Stimulated activated CD8-positive, alpha-beta memory T cell treated with anti-CD3 and anti-CD28 coated beads, Interleukin-12 subunit alpha, Interleukin-12 subunit beta, amount 100 ng/mL, for 24 hours (primary cell): ENCODE measurements around the gene CDKAL1.

ENCODE experiments used
- DNase-seq: peaks from one replicate; pipeline ENCODE4 v3.0.0-alpha.2; 2020; ENCODE audit errors: extremely low read depth

The CDKAL1 gene

DNA sequence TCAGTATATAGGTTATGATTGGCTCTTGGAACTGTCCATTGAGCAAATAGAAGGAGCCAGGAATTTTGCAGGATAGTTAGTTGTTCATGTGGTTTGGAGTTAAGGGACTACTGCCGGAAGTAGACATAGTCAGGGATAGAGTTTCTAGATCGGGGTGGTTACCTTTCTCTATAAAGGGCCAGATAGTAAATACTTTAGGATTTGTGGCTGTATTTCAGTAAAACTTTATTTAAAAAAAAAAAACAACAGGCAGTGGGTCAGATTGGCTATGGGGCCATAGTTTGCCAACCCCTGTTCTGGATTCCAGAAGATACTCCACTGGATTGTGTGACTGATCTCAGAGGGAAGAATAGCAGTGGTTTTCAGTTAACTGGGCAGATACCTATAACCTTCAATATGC lies 570.0 kb downstream of the CDKAL1 start:
- DNase-seq = no peak

GRCh38 chr6:21107796-21108195 lies 573.5 kb downstream of the CDKAL1 start:
- DNase-seq = no peak

DNA sequence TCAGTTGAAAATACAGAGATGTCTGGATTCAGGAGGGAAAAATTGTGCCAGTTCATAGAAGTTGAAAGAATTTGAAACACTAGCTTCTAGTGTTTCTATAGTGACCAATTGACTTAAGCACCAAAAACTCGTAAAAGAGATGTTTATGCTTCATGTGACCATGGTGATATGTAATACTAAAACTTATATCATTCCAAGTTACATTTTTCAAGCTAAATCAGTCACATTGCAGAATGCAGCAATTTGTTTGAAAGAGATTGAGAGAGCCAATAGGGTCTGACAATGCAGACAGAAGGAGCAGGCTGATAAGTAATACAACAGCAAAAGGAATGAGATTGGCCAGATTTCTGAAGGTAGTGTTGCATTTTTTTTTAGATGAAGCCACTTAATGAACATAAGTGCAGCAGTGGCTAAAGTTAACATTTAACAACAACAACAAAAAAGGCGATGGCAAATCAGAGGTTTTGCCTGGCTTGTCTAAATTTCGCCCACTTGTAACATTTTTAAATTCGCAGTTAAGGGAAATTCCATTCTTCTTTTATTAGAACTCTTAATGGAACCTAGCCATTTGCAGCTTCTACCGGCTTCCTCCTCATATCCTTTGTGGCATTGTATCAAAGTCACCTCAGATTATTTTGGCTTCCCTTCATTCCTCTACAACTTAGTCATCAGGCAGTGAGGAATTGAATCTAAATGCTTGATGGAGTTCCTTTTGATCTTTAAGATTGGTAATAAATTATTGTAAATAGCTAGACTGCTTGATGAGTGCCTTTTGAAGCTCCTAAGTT lies 575.3 kb downstream of the CDKAL1 start:
- DNase-seq = no peak

- DNase-seq = no peak
These were observed 576.4 kb downstream of the CDKAL1 start for GRCh38 chr6:21110684-21111083.

GRCh38 chr6:21111093-21111725 lies 577.0 kb downstream of the CDKAL1 start:
- DNase-seq = no peak

- no peak for DNase-seq
These were observed 580.9 kb downstream of the CDKAL1 start for GRCh38 chr6:21115111-21115510.

DNA sequence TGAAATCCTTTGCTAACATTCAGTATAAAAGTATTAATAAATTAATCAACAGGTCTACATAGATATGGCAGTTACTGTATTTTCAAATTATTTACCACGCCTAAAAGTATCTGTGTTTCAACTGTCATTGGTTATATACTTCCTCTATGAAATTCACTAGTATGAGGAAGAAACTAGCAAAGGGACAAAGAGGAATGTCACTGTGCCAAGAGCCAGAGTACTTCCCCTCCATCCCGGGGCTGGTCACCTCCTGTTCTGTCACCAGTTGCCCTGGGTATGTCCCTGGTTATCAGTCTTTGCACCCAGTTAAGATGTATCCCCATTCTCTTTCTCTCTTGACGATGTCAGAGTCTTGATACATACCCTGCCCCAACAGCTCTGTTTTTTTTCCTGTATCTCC lies 582.5 kb downstream of the CDKAL1 start:
- no peak for DNase-seq

GRCh38 chr6:21118216-21118780 lies 584.0 kb downstream of the CDKAL1 start:
- no peak for DNase-seq

DNA sequence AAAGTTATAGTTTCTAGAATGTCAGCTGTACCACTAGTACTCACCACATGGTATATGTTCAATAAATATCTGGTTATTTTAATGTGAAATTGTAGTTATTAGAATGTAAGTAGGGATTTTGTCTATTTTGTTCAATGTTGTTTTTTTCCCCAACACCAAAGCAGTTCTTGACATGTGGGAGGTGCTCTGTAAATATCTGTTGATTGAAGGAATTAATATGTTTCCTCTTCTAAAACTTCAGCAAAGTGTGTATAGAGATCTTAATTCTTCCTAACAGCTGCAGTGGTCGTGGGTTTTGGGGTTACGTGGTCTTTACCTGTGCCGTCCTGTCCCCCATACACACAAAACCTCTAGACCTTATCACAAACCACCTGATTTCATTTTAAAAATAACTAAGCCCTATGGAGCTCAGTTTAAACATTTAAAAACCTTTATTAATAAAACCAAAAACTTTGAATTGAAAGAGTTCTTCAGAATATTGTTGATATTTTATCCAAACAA lies 587.4 kb downstream of the CDKAL1 start:
- no peak for DNase-seq

DNA sequence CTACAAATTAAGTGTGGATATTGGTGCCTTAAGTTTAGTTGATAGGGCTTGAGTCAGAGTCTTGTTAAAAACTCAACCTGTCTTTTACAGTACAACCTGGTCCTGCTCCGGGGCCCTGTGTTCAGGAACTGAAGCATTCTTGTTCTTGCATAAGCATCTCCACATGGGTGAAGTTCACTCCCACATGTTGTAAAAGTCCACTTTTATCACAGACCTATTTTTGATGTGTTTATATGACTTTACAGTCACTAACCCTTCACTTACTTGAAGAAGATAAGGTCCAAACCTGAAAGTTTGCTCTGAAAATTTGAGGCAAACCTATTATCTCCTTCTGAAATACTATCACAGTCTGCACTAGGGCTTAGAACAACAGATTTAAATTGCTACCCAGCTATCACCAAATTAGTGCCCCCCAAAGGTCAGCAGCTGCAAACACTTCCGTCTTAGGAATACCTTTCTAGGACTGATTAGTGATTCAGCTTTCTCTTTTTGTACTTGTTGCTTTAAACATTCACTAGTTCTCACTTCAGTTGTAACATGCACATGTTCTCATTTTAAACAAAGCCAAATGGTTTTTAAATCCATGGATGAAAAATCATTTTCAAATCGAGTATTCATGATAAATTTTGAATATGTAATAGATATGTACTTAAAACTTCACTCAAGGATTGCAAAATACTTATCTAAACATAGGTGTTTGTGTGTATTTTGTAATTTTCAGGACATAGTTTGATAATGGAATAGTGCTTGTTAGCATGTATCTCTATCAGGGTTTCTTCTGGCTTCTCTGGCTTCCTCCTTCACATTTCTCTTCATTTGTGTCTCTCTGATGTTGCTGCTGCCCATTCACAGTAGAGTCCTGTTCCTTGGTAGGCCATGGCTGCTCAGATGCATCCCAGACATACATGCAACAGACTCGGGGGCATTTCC lies 589.5 kb downstream of the CDKAL1 start:
- no peak for DNase-seq

DNA sequence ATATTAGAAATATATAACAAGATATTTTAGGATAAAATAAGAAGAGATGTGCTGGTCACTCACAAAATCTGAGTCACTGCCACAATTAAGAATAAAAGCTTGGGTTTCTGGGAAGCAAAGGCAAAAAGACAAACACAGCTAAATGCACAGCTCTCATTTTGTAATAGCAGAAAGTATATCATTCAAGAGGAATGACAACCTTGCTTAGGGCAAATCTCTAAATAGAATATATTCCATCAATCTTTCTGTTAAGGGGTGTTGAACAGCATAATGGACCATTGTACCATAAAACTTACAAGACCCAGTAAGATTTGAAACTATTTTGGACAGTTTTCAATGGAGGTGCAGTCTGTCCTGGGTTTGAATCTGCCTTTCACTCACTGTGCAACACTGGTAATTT lies 594.3 kb downstream of the CDKAL1 start:
- no peak for DNase-seq

DNA sequence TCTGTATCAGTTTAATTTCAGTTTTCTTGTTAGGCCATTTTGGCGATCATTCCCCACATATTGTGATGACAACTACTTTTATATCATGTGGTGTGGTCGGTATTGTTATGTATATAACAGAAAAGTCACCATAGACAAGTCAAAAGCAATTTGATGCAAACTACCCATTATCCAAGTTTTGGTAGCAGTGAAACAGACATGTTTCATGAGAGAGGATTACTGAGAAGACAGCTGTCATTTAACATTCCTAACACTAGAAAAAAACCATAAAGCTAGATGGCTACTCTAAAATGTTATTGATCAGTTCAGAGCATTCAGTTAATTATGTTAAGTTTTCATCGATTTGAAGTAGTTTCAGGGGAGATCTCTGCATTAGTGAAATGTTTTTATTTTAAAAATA lies 597.1 kb downstream of the CDKAL1 start:
- DNase-seq = no peak

GRCh38 chr6:21132446-21132845 lies 598.2 kb downstream of the CDKAL1 start:
- DNase-seq = no peak

DNA sequence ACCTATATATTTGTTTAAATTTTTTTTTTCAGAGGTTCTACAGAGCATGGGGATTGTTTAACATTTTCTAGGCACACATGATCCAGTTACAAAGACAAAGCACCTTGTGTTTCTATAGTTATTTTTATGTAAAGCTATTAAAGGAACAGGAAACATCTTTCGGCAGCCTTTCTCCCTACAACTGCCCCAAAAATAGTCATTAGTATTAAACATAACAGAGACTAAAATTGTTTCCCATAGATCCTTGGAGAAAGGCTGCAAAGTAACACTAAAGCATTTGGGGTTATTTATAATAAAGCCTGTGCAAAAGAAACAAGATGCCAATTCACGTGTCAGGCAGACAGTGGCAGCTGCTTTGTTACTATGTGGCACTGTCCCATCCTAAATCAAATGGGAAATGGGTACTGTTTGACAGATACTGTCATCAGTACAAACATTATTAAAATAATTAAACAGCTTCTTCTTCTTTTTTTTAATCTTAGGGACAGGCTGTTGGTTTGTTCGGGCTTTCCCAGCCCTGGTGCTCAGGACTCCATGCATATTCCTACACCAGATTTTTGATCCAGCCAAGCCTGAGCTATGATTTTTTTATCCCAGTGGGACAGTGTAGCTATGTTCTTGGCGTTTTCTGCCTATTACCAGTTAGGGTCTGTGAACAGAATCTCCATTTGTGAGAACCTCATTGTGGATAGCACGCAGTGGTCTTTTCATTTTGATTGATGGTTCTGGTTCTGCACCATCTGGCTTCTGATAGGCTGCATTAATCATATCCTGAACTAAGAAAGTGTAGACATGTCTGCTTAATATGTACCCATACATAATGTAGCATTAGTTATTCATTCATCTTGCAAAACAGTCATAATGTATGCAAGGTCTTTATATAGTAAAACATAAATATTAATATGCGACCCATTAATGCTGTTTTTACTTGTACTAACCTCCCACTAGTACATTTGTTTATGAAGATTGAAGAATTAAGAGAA lies 598.9 kb downstream of the CDKAL1 start:
- no peak for DNase-seq

- DNase-seq = no peak
These were observed 599.6 kb downstream of the CDKAL1 start for GRCh38 chr6:21133901-21134300.

DNA sequence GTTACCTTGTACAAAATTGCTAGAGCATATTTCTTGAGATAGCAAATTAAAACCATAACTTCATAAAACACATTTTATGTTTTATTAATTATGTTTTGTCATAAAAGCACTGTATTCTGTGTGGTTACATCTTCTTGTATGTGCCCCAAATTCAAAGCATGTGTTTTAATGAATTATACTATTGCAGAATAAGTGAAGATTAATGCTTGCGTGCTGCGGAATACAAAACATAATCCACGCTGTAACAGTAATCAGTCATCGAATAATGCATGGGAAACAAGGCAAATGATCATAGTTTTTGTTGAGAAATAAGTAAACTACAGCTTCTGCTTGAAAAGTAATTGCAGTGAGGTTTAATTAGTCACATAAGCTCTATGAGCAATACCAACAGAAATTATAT lies 600.1 kb downstream of the CDKAL1 start:
- DNase-seq = no peak

- DNase-seq = no peak
These were observed 601.3 kb downstream of the CDKAL1 start for GRCh38 chr6:21135484-21136013.

DNA sequence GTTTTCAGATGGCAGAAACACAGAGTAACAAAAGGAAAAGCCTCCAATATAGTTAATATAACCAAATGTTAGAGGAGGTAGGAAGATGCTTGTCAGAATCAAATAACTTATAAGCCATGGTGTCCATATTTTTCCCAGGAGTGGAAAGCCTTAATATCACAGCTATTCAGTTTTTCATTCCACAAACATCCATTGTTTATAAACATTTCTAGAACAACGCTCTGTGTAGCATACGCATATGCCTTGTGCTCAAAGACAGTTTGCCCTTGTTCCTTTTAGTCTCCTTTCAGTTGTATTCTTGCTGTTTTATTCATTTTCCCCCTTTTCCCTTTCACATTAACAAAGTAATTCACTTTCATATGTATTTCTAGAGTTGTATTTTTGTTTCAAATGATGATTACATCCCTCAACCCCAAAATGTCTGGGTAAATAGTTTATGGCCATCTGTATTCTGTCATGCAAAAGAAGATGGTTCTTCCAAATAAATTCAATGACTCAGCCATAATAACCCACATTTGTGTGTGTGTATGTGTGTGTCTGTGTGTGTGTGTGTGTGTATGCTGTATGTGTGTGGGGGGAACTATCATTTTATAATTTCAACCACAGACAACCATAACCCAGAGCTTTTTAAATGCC lies 603.6 kb downstream of the CDKAL1 start:
- DNase-seq = no peak

- DNase-seq = no peak
These were observed 604.2 kb downstream of the CDKAL1 start for GRCh38 chr6:21138336-21139069.
